PC-9 (cell line): Measurements from ENCODE around the gene CELF1. TPM values are rescaled to one million over a fixed set of nuclear protein-coding genes. Genes with fewer than 3 reads are reported as not detected.
A peak's percentile ranks its signal among the peaks of the same experiment; 100 is the strongest.
"Not testable (repeated sequence)": the region's sequence is repeated elsewhere in the genome, so short reads cannot be mapped to it uniquely, and the experiment has no call there.

Source experiments
- BruUV-seq: library from RNA; stranded (reverse); fragments of 400-500 nt; replicated peaks from 2 replicates; lab custom pipeline; 2021; lab: Mats Ljungman, UMichigan
- CTCF ChIA-PET: fragments of 300-600 bp; sonication (Branson Sonifier 250); formaldehyde crosslinking; loops from one replicate; lab custom pipeline; 2022; ENCODE audit warnings: antibody characterized with exemption; lab: Charles Lee
- POLR2A ChIA-PET: fragments of 300-600 bp; sonication (Branson Sonifier 250); formaldehyde crosslinking; loops from one replicate; lab custom pipeline; 2022; ENCODE audit warnings: antibody characterized with exemption; ENCODE audit not compliant: unreplicated experiment; lab: Charles Lee
- DNase-seq, 2 experiments: peaks; one replicate each; pipeline versions ENCODE4 v3.0.0 to v3.0.0-alpha.2; 2015 to 2022; ENCODE audit warnings: mixed read lengths in 1 of 2
- H2AFZ ChIP-seq: fragments of 200-600 bp; sonication (generic); 2 replicates; pipeline ENCODE4 v1.8.1; 2017; ENCODE audit warnings: antibody characterized with exemption
- H3F3A ChIP-seq: fragments of 200-600 bp; sonication (generic); 2 replicates; pipeline ENCODE4 v1.8.1; 2017; ENCODE audit warnings: antibody characterized with exemption, mild to moderate bottlenecking, low read depth; ENCODE audit not compliant: insufficient read depth
- H3K27ac ChIP-seq: fragments of 200-600 bp; sonication (generic); 2 replicates; pipeline ENCODE4 v1.6.1; 2016; ENCODE audit warnings: mixed run types
- H3K27me3 ChIP-seq: fragments of 200-600 bp; sonication (generic); 2 replicates; pipeline ENCODE4 v1.6.1; 2016; ENCODE audit warnings: low read depth, mixed run types; ENCODE audit not compliant: insufficient read depth
- H3K36me3 ChIP-seq: fragments of 200-600 bp; sonication (generic); 2 replicates; pipeline ENCODE4 v1.6.1; 2016; ENCODE audit warnings: low read depth, mixed run types
- H3K4me1 ChIP-seq: fragments of 200-600 bp; sonication (generic); replicated peaks from 2 replicates; pipeline ENCODE4 v1.6.1; 2016; ENCODE audit warnings: mixed run types; ENCODE audit not compliant: insufficient read depth
- H3K4me2 ChIP-seq: fragments of 200-600 bp; sonication (generic); 2 replicates; pipeline ENCODE4 v1.6.1; 2017; ENCODE audit warnings: mixed run types
- H3K4me3 ChIP-seq: fragments of 200-600 bp; sonication (generic); 2 replicates; pipeline ENCODE4 v1.6.1; 2016; ENCODE audit warnings: mixed run types
- H3K79me2 ChIP-seq: fragments of 200-600 bp; sonication (generic); 2 replicates; pipeline ENCODE4 v1.6.1; 2017; ENCODE audit warnings: low read depth, mixed run types
- H3K9me2 ChIP-seq: fragments of 200-600 bp; sonication (generic); 2 replicates; pipeline ENCODE4 v1.8.1; 2017; ENCODE audit warnings: mild to moderate bottlenecking; ENCODE audit not compliant: insufficient read depth
- H3K9me3 ChIP-seq: fragments of 200-600 bp; sonication (generic); 2 replicates; pipeline ENCODE4 v1.8.1; 2016; ENCODE audit warnings: low read depth; ENCODE audit not compliant: insufficient read depth
- H4K20me1 ChIP-seq: fragments of 200-600 bp; sonication (generic); 2 replicates; pipeline ENCODE4 v1.8.1; 2017; ENCODE audit not compliant: insufficient read depth
- EZH2 ChIP-seq: fragments of 200-600 bp; sonication (generic); IDR thresholded peaks from 2 replicates; pipeline ENCODE4 v1.8.0; 2017; ENCODE audit warnings: antibody characterized with exemption, low read depth
- intact Hi-C: fragments of 100-400 bp; cut with micrococcal nuclease; formaldehyde crosslinking; loops from one replicate; pipeline ENCODE4 v1.10.0; 2022; ENCODE audit not compliant: unreplicated experiment
- total RNA-seq: library from RNA; stranded (reverse); gene quantifications from 2 replicates; pipeline ENCODE4 v1.2.3, GENCODE V29; 2021
- TF ChIP-seq, protein P1 (sequence below): fragments of 200-600 bp; sonication (generic); conservative IDR thresholded peaks from 2 replicates; pipeline ENCODE4 v1.6.1; 2017; ENCODE audit warnings: mixed run types, antibody characterized with exemption, mild to moderate bottlenecking, moderate library complexity

CELF1 gene
- total RNA-seq, 1 experiment from 2014 or later, result 165 TPM

DNA sequence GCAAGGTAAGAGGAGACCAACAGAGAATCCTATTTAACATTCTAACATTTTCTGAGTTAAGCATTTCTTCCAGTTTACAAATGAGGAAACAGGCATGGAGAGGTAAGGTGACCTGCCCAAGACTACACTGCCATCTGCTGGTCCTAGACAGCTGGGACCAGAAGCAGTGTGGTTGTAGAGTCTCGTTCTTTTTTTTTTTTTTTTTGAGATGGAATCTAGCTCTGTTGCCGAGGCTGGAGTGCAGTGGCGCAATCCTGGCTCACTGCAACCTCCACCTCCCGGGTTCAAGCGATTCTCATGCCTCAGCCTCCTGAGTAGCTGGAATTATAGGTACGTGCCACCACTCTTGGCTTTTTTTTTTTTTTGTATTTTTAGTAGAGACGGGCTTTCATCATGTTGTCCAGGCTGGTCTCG, 98.7 kb downstream of the CELF1 start:
- not testable (repeated sequence) for H3K36me3 ChIP-seq, H2AFZ ChIP-seq, H3K4me3 ChIP-seq, H3K4me2 ChIP-seq, BruUV-seq, H3K9me3 ChIP-seq, H3K27ac ChIP-seq, H3K9me2 ChIP-seq, H3K4me1 ChIP-seq, H4K20me1 ChIP-seq, H3K27me3 ChIP-seq, H3K79me2 ChIP-seq
- TF ChIP-seq, protein P1, sequence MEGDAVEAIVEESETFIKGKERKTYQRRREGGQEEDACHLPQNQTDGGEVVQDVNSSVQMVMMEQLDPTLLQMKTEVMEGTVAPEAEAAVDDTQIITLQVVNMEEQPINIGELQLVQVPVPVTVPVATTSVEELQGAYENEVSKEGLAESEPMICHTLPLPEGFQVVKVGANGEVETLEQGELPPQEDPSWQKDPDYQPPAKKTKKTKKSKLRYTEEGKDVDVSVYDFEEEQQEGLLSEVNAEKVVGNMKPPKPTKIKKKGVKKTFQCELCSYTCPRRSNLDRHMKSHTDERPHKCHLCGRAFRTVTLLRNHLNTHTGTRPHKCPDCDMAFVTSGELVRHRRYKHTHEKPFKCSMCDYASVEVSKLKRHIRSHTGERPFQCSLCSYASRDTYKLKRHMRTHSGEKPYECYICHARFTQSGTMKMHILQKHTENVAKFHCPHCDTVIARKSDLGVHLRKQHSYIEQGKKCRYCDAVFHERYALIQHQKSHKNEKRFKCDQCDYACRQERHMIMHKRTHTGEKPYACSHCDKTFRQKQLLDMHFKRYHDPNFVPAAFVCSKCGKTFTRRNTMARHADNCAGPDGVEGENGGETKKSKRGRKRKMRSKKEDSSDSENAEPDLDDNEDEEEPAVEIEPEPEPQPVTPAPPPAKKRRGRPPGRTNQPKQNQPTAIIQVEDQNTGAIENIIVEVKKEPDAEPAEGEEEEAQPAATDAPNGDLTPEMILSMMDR, result peak; percentile 79
- peaks cover 19% of the 10 kb centered on the region; the same call in 1 of the 2 replicates for H3F3A ChIP-seq
- CTCF ChIA-PET, result interaction anchor here (0.5 to 1.6 kb wide), 14 partner anchors 12 to 1394 kb away, joined by 3 to 14 read pairs (median 5); partner anchors contain the start of gene CSTPP1
- intact Hi-C loops, result loop anchor here (1.0 to 5.0 kb wide), 3 partner anchors 80 to 163 kb away; no protein-coding TSS in a partner anchor
- POLR2A ChIA-PET, result interaction anchor here (0.7 kb wide), 1 partner anchor 35 kb away, joined by 4 read pairs; no protein-coding TSS in a partner anchor
- DNase-seq, result peak; percentile 67 to 72

DNA sequence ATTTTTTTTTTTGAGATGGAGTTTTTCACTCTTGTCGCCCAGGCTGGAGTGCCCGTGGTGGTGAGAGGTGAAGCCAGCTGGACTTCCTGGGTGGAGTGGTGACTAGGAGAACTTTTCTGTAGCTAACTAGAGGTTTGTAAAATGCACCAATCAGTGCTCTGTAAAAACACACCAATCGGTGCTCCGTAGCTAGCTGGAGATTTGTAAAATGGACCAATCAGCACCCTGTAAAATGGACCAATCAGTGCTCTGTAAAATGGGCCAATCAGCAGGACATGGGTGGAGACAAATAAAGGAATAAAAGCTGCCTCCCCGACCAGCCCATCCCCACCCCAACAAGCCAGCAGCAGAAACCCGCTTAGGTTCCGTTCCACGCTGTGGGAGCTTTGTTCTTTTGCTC, 99.6 kb downstream of the CELF1 start:
- no peaks in the 10 kb centered on the region for H4K20me1 ChIP-seq
- TF ChIP-seq EZH2, result no peak
- TF ChIP-seq, protein P1, result no peak
- no TSS peak for BruUV-seq
- H3K27ac ChIP-seq, result no peak overlapping the region
- CTCF ChIA-PET, result interaction anchor here (0.7 to 1.6 kb wide), 2 partner anchors 59 to 332 kb away, joined by 9 to 14 read pairs; no protein-coding TSS in a partner anchor
- no peak overlapping the region for H3K4me2 ChIP-seq
- DNase-seq, result no peak
- no peaks in the 10 kb centered on the region for H3K79me2 ChIP-seq
- POLR2A ChIA-PET, result no interaction called here
- H3K4me3 ChIP-seq, result no peak overlapping the region
- intact Hi-C loops, result loop anchor here (5.0 kb wide), 1 partner anchor 164 kb away; no protein-coding TSS in a partner anchor
- no peak overlapping the region for H2AFZ ChIP-seq
- H3K4me1 ChIP-seq, result no peaks in the 10 kb centered on the region
- H3K9me3 ChIP-seq, result no peaks in the 10 kb centered on the region
- no peaks in the 10 kb centered on the region for H3K27me3 ChIP-seq
- H3K36me3 ChIP-seq, result no peaks in the 10 kb centered on the region
- H3F3A ChIP-seq, result peaks cover 12% of the 10 kb centered on the region; the same call in 1 of the 2 replicates
- no peaks in the 10 kb centered on the region for H3K9me2 ChIP-seq

DNA sequence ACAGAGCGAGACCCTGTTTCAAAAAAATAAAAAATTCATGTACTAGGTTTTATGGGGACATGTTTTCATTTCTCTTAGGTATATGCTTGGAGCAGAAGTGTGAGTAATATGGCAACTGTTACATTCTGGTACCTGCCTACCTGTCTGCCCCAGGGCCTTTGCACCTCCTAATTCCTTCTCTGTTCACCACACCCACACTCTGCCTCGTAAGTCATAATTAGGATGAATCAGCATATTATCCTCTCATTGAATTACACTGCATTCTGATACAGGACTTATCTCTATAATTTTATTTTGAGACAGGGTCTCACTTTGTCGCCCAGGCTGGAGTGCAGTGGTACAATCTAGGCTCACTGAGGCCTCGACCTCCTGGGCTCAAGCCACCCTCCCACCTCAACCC, 100.9 kb downstream of the CELF1 start:
- no peaks in the 10 kb centered on the region for H3K9me3 ChIP-seq
- no TSS peak for BruUV-seq
- ChIA-PET CTCF (no interaction called here), POLR2A (no interaction called here)
- TF ChIP-seq, protein P1, result no peak
- TF ChIP-seq EZH2, result no peak
- H3K4me3 ChIP-seq, result no peak overlapping the region
- no peaks in the 10 kb centered on the region for H3K9me2 ChIP-seq
- no peaks in the 10 kb centered on the region for H3K4me1 ChIP-seq
- no peak overlapping the region for H3K27ac ChIP-seq
- no peaks in the 10 kb centered on the region for H3K27me3 ChIP-seq
- H2AFZ ChIP-seq, result no peak overlapping the region
- no peaks in the 10 kb centered on the region for H3K79me2 ChIP-seq
- H3F3A ChIP-seq, result peaks cover 12% of the 10 kb centered on the region; the same call in 1 of the 2 replicates
- DNase-seq, result no peak
- H3K36me3 ChIP-seq, result no peaks in the 10 kb centered on the region
- no peak overlapping the region for H3K4me2 ChIP-seq
- intact Hi-C loops, result loop anchor here (5.0 kb wide), 1 partner anchor 165 kb away; no protein-coding TSS in a partner anchor
- H4K20me1 ChIP-seq, result no peaks in the 10 kb centered on the region
